H1 (cell line): ENCODE results near the gene DUOX1. TPM values are rescaled to one million over a fixed set of nuclear protein-coding genes. Genes with fewer than 3 reads are reported as not detected.

Experiments used
- CTCF ChIA-PET: fragments of 300-600 bp; sonication (Branson Sonifier 250); formaldehyde crosslinking; loops from one replicate; lab custom pipeline; 2021; ENCODE audit not compliant: partially characterized antibody; lab: Charles Lee
- POLR2A ChIA-PET: fragments of 300-600 bp; sonication (Branson Sonifier 250); formaldehyde crosslinking; loops from one replicate; lab custom pipeline; 2021; ENCODE audit warnings: inconsistent platforms; ENCODE audit not compliant: partially characterized antibody; lab: Charles Lee
- DNase-seq, 2 experiments: peaks; one replicate each; pipeline versions ENCODE4 v3.0.0 to v3.0.0-alpha.2; 2010 to 2022; ENCODE audit warnings: low spot score in 2 of 2, low read depth in 1 of 2, mixed read lengths in 1 of 2
- FAIRE-seq: peaks from 2 replicates; lab custom pipeline; 2011; peaks lifted over from hg19 to GRCh38; lab: Jason Lieb, UNC
- H2AFZ ChIP-seq: 2 replicates; pipeline ENCODE4 v1.8.1; 2012; ENCODE audit warnings: low read length, inconsistent platforms
- H2AK5ac ChIP-seq: 2 replicates; pipeline ENCODE4 v1.6.1; 2013; ENCODE audit warnings: low read depth, low read length
- H2BK120ac ChIP-seq: replicated peaks from 2 replicates; pipeline ENCODE3; 2013; ENCODE audit warnings: low read depth, low read length, inconsistent platforms
- H2BK12ac ChIP-seq: 2 replicates; pipeline ENCODE4 v1.6.1; 2013; ENCODE audit warnings: low read depth, low read length
- H2BK15ac ChIP-seq: 2 replicates; pipeline ENCODE4 v1.6.1; 2013; ENCODE audit warnings: low read length
- H2BK20ac ChIP-seq: 2 replicates; pipeline ENCODE4 v1.6.1; 2013; ENCODE audit warnings: low read length
- H2BK5ac ChIP-seq: 2 replicates; pipeline ENCODE4 v1.6.1; 2013; ENCODE audit warnings: low read depth, low read length
- H3K14ac ChIP-seq: 2 replicates; pipeline ENCODE4 v1.6.1; 2013; ENCODE audit warnings: inconsistent platforms; ENCODE audit not compliant: insufficient read length
- H3K18ac ChIP-seq: 2 replicates; pipeline ENCODE4 v1.6.1; 2013; ENCODE audit warnings: low read length; ENCODE audit errors: extremely low read depth
- H3K23ac ChIP-seq: 2 replicates; pipeline ENCODE4 v1.6.1; 2013; ENCODE audit warnings: inconsistent platforms; ENCODE audit not compliant: insufficient read length
- H3K23me2 ChIP-seq: 2 replicates; pipeline ENCODE4 v1.6.1; 2013; ENCODE audit warnings: low read depth, low read length
- H3K27ac ChIP-seq: 2 replicates; pipeline ENCODE4 v1.6.1; 2011; ENCODE audit warnings: low read depth, low read length, inconsistent platforms
- H3K27me3 ChIP-seq, 4 experiments: replicated peaks in 1 of 4; 1 replicate in 1 of 4; 2 replicates in 3 of 4; pipeline versions ENCODE4 v1.6.1 to v1.8.1; 2011 to 2013; ENCODE audit warnings: low read length in 3 of 4, mild to moderate bottlenecking in 3 of 4, inconsistent platforms in 2 of 4, mixed read lengths in 2 of 4, moderate library complexity in 1 of 4; ENCODE audit not compliant: control insufficient read depth in 3 of 4, insufficient read depth in 3 of 4; ENCODE audit errors: extremely low read depth in 1 of 4
- H3K36me3 ChIP-seq, 4 experiments: 2 replicates each; pipeline versions ENCODE4 v1.6.1 to v1.8.1; 2011 to 2013; ENCODE audit warnings: mild to moderate bottlenecking in 4 of 4, low read length in 3 of 4, moderate library complexity in 2 of 4, control low read depth in 1 of 4, inconsistent platforms in 1 of 4; ENCODE audit not compliant: insufficient read depth in 4 of 4, control insufficient read depth in 2 of 4
- H3K4ac ChIP-seq: replicated peaks from 2 replicates; pipeline ENCODE3; 2013; ENCODE audit warnings: low read length, low read depth, mixed read lengths, inconsistent platforms; ENCODE audit not compliant: insufficient read length
- H3K4me1 ChIP-seq, 4 experiments: replicated peaks in 1 of 4; 1 replicate in 1 of 4; 2 replicates in 3 of 4; pipeline versions ENCODE4 v1.6.1 to v1.8.1; 2011 to 2013; ENCODE audit warnings: low read length in 3 of 4, inconsistent platforms in 2 of 4, mixed read lengths in 1 of 4; ENCODE audit not compliant: insufficient read depth in 4 of 4, control insufficient read depth in 3 of 4
- H3K4me2 ChIP-seq, 2 experiments: 2 replicates each; pipeline versions ENCODE4 v1.6.1 to v1.8.1; 2011 to 2013; ENCODE audit warnings: low read depth in 2 of 2, low read length in 2 of 2, control low read depth in 1 of 2, inconsistent platforms in 1 of 2, mild to moderate bottlenecking in 1 of 2; ENCODE audit not compliant: insufficient read depth in 1 of 2
- H3K4me3 ChIP-seq, 4 experiments: fragments of 200-600, 300-600 bp in 1 of 4; sonication (generic), shearing (Covaris generic), sonication (Bioruptor Twin) in 1 of 4; 2 replicates each; pipeline versions ENCODE4 v1.5.1 to v1.8.1; 2011 to 2016; ENCODE audit warnings: low read length in 4 of 4, low read depth in 3 of 4, control low read depth in 2 of 4, inconsistent platforms in 2 of 4, mild to moderate bottlenecking in 2 of 4, mixed read lengths in 1 of 4, moderate library complexity in 1 of 4; ENCODE audit not compliant: insufficient read depth in 2 of 4; ENCODE audit errors: extremely low read depth in 1 of 4
- H3K56ac ChIP-seq: replicated peaks from 2 replicates; pipeline ENCODE3; 2013; ENCODE audit warnings: low read depth, mild to moderate bottlenecking, mixed read lengths, low read length, inconsistent platforms; ENCODE audit not compliant: insufficient read length
- H3K79me1 ChIP-seq: 2 replicates; pipeline ENCODE4 v1.6.1; 2013; ENCODE audit warnings: low read depth, low read length, control low read depth
- H3K79me2 ChIP-seq, 2 experiments: 2 replicates each; pipeline versions ENCODE4 v1.6.1 to v1.8.1; 2012 to 2013; ENCODE audit warnings: low read length in 2 of 2, mild to moderate bottlenecking in 2 of 2, inconsistent platforms in 1 of 2; ENCODE audit not compliant: insufficient read depth in 2 of 2, control insufficient read depth in 1 of 2
- H3K9ac ChIP-seq, 4 experiments: replicated peaks in 1 of 4; 1 replicate in 1 of 4; 2 replicates in 3 of 4; pipeline versions ENCODE4 v1.6.1 to v1.8.1; 2011 to 2013; ENCODE audit warnings: low read depth in 3 of 4, low read length in 3 of 4, control low read depth in 2 of 4, mild to moderate bottlenecking in 2 of 4, moderate library complexity in 2 of 4, inconsistent platforms in 1 of 4; ENCODE audit errors: extremely low read depth in 1 of 4
- H3K9me3 ChIP-seq, 2 experiments: 2 replicates each; pipeline versions ENCODE4 v1.6.1 to v1.8.1; 2012 to 2013; ENCODE audit warnings: mild to moderate bottlenecking in 2 of 2, moderate library complexity in 2 of 2, control low read depth in 1 of 2, inconsistent platforms in 1 of 2, low read depth in 1 of 2, low read length in 1 of 2, mixed read lengths in 1 of 2; ENCODE audit not compliant: insufficient read depth in 2 of 2
- H4K20me1 ChIP-seq, 2 experiments: replicated peaks in 1 of 2; 2 replicates each; pipeline versions ENCODE3 to v1.8.1; 2011 to 2013; ENCODE audit warnings: inconsistent platforms in 2 of 2, low read length in 2 of 2, mild to moderate bottlenecking in 1 of 2; ENCODE audit not compliant: insufficient read depth in 2 of 2, control insufficient read depth in 1 of 2
- H4K5ac ChIP-seq: 2 replicates; pipeline ENCODE4 v1.6.1; 2013; ENCODE audit warnings: low read length, low read depth, mixed read lengths, inconsistent platforms; ENCODE audit not compliant: insufficient read length
- H4K8ac ChIP-seq: 2 replicates; pipeline ENCODE4 v1.8.0; 2013; ENCODE audit warnings: mild to moderate bottlenecking, moderate library complexity, low read length, inconsistent platforms; ENCODE audit not compliant: insufficient read depth; ENCODE audit errors: extremely low read depth
- H4K91ac ChIP-seq: replicated peaks from 2 replicates; pipeline ENCODE3; 2013; ENCODE audit warnings: low read length, mixed read lengths, inconsistent platforms; ENCODE audit not compliant: insufficient read length
- BRCA1 ChIP-seq: IDR thresholded peaks from 2 replicates; pipeline ENCODE4 v1.6.1; 2012; ENCODE audit warnings: low read depth, low read length, improper control_type of control experiment
- EGR1 ChIP-seq: IDR thresholded peaks from 2 replicates; pipeline ENCODE4 v1.6.1; 2011; ENCODE audit warnings: low read depth, low read length, borderline replicate concordance
- HDAC6 ChIP-seq: IDR thresholded peaks from one replicate; pipeline ENCODE4 v1.7.1; 2012; ENCODE audit warnings: low read depth, mild to moderate bottlenecking, inconsistent platforms, low read length, moderate library complexity
- JUND ChIP-seq: IDR thresholded peaks from 2 replicates; pipeline ENCODE4 v1.6.1; 2011; ENCODE audit warnings: mild to moderate bottlenecking, improper control_type of control experiment, low read length
- TBP ChIP-seq: IDR thresholded peaks from 2 replicates; pipeline ENCODE4 v1.6.1; 2011; ENCODE audit warnings: low read depth, low read length, improper control_type of control experiment
- WGBS, 2 experiments: shearing (Covaris generic) in 1 of 2; methylation state at CpG; one replicate each; pipeline versions ENCODE4 v1.1.6 to v1.1.7; 2013 to 2015; ENCODE audit warnings: low lambda C conversion rate in 2 of 2, mixed read lengths in 2 of 2, inconsistent platforms in 1 of 2, low coverage in 1 of 2, missing lambda C conversion rate in 1 of 2; ENCODE audit not compliant: insufficient replicate concordance in 2 of 2, insufficient coverage in 1 of 2, insufficient read length in 1 of 2; ENCODE audit errors: extremely low coverage in 1 of 2, missing lambda C conversion rate in 1 of 2; 5-methylcytosine and 5-hydroxymethylcytosine counted together
- polyA plus RNA-seq, 7 experiments: library from polyadenylated mRNA; depleted of rRNA in 3 of 7; stranded (reverse) in 5 of 7; unstranded in 2 of 7; fragments of >200 nt in 5 of 7; fragments of 200-250 nt in 2 of 7; gene quantifications; 1 replicate in 5 of 7; 2 replicates in 1 of 7; 4 replicates in 1 of 7; pipeline versions ENCODE4 v1.2.1 to v1.2.3, GENCODE V29; 2011 to 2013; ENCODE audit warnings: missing spikeins in 2 of 7, mixed read lengths in 2 of 7
- total RNA-seq: library from RNA; stranded (reverse); fragmentation: NEBNext Ultra II Directional; extraction: Animal tissue kit (Norgen Biotek cat#: 25700); gene quantifications from 2 replicates; pipeline ENCODE4 v1.2.1, GENCODE V29; 2021

Gene DUOX1
- total and polyA plus RNA-seq, 2 of the 8 experiments (the other 6 are each of a cell fraction or from before 2014, with no cell fraction given): 0.84 to 1.4 TPM

GRCh38 chr15:45139770-45140169 lies 10.0 kb downstream of the DUOX1 start:
- H3K79me1 ChIP-seq: no peaks in the 10 kb centered on the region; the same call in 1 of the 2 replicates
- H3K27ac ChIP-seq: no peak overlapping the region
- H4K8ac ChIP-seq: no peak overlapping the region
- no peak overlapping the region for H2BK20ac ChIP-seq
- no peak overlapping the region for H4K91ac ChIP-seq
- no peak overlapping the region for H3K23ac ChIP-seq
- no peaks in the 10 kb centered on the region for H4K20me1 ChIP-seq
- H2AFZ ChIP-seq: no peak overlapping the region
- no peak overlapping the region for H3K56ac ChIP-seq
- H2AK5ac ChIP-seq: no peak overlapping the region
- H3K4me3 ChIP-seq: no peak overlapping the region
- 92% methylated on average over 6 of the region's 6 CpGs; no CpG with 5 or more reads in 1 of the 2 experiments for WGBS, 2 experiments
- ChIA-PET POLR2A (interaction anchor here (1.3 kb wide), 1 partner anchor 10 kb away, joined by 3 read pairs; no protein-coding TSS in a partner anchor), CTCF (interaction anchor here (0.7 to 10.1 kb wide), 7 partner anchors 14 to 58 kb away, joined by 3 to 57 read pairs (median 6); no protein-coding TSS in a partner anchor)
- peaks cover 13 to 28% (median 20%) of the 10 kb centered on the region in 4 experiments for H3K27me3 ChIP-seq
- no peak overlapping the region for H3K4ac ChIP-seq
- H2BK120ac ChIP-seq: no peak overlapping the region
- no peaks in the 10 kb centered on the region for H3K36me3 ChIP-seq
- H3K18ac ChIP-seq: no peak overlapping the region
- no peak overlapping the region for H3K9ac ChIP-seq
- no peaks in the 10 kb centered on the region for H3K79me2 ChIP-seq
- no peak overlapping the region for H4K5ac ChIP-seq
- no peak overlapping the region for H2BK12ac ChIP-seq
- FAIRE-seq: no peak
- TF ChIP-seq HDAC6 (no peak), BRCA1 (no peak), EGR1 (no peak), TBP (no peak), JUND (no peak)
- no peaks in the 10 kb centered on the region for H3K9me3 ChIP-seq
- no peak overlapping the region for H2BK5ac ChIP-seq
- H2BK15ac ChIP-seq: no peak overlapping the region
- DNase-seq: no peak
- no peak overlapping the region for H3K4me2 ChIP-seq
- H3K14ac ChIP-seq: no peak overlapping the region
- H3K23me2 ChIP-seq: no peaks in the 10 kb centered on the region
- peaks cover 0 to 5% (median 3%) of the 10 kb centered on the region in 4 experiments; a peak in 3 of 7 replicates for H3K4me1 ChIP-seq
